Stomach (tissue), 9 donors: ENCODE measurements around the gene KCNJ4. TPM values are rescaled to one million over a fixed set of nuclear protein-coding genes. Genes with fewer than 3 reads are reported as not detected.
"Not testable (repeated sequence)": the region's sequence is repeated elsewhere in the genome, so short reads cannot be mapped to it uniquely, and the experiment has no call there.

Experiments
- DNase-seq, 2 donors: peaks; one replicate each; pipeline versions ENCODE4 v3.0.0 to v3.0.0-alpha.2; 2013 to 2019
- H3K27ac ChIP-seq, 5 donors: fragments of 200-600 bp in 4 of 5; sonication (generic) in 4 of 5; one replicate each; pipeline ENCODE4 v1.5.1; 2013 to 2019; ENCODE audit warnings: mild to moderate bottlenecking in 1 of 5, moderate library complexity in 1 of 5
- H3K27me3 ChIP-seq, 3 donors: fragments of 200-600 bp; sonication (generic); one replicate each; pipeline ENCODE4 v1.5.1; 2017 to 2019; ENCODE audit warnings: mixed run types in 1 of 3
- H3K36me3 ChIP-seq, 4 donors: fragments of 200-600 bp; sonication (generic); 1 replicate in 3 of 4; 2 replicates in 1 of 4; pipeline ENCODE4 v1.5.1; 2016 to 2019
- H3K4me1 ChIP-seq, 4 donors: fragments of 200-600 bp; sonication (generic); one replicate each; pipeline ENCODE4 v1.5.1; 2016 to 2019
- H3K4me3 ChIP-seq, 4 donors: fragments of 200-600 bp; sonication (generic) in 3 of 4; one replicate each; pipeline ENCODE4 v1.5.1; 2016 to 2019; ENCODE audit warnings: mild to moderate bottlenecking in 1 of 4
- H3K9me3 ChIP-seq, 4 donors: fragments of 200-600 bp; sonication (generic); one replicate each; pipeline ENCODE4 v1.5.1; 2016 to 2019
- CTCF ChIP-seq, 7 experiments: fragments of 450-650 bp in 4 of 7; fragments of 200-600 bp in 3 of 7; sonication (generic) in 3 of 7; IDR thresholded peaks; one replicate each; pipeline ENCODE4 v1.5.1; 2016 to 2019; ENCODE audit warnings: antibody characterized with exemption in 7 of 7, control low read depth in 2 of 7, mild to moderate bottlenecking in 1 of 7
- EP300 ChIP-seq: sonication (generic); formaldehyde crosslinking; IDR thresholded peaks from one replicate; pipeline ENCODE4 v1.6.1; 2017; ENCODE audit warnings: antibody characterized with exemption
- POLR2A ChIP-seq, 4 donors: fragments of 450-650 bp; IDR thresholded peaks; one replicate each; pipeline ENCODE4 v1.6.1; 2016; ENCODE audit warnings: antibody characterized with exemption in 4 of 4, control low read depth in 2 of 4, mild to moderate bottlenecking in 1 of 4, moderate library complexity in 1 of 4
- POLR2AphosphoS5 ChIP-seq, 3 donors: sonication (generic); formaldehyde crosslinking; IDR thresholded peaks; one replicate each; pipeline ENCODE4 v1.6.1; 2016; ENCODE audit warnings: antibody characterized with exemption in 3 of 3
- WGBS, 5 donors: extraction: QIAGEN DNeasy Blood & Tissue Kit in 3 of 5; methylation state at CpG; one replicate each; pipeline versions ENCODE4 v1.1.5 to v1.1.7; 2013 to 2018; 5-methylcytosine and 5-hydroxymethylcytosine counted together
- intact Hi-C: fragments of 100-400 bp; cut with DNase I; formaldehyde crosslinking; loops from one replicate; pipeline ENCODE4 v1.15.1; 2023; ENCODE audit warnings: low total_unique reads
- polyA plus RNA-seq, 3 donors: library from polyadenylated mRNA; stranded (reverse); fragments of 200-250 nt; gene quantifications; one replicate each; pipeline ENCODE4 v1.2.3, GENCODE V29; 2013
- total RNA-seq, 5 donors: library from RNA; depleted of rRNA; stranded (reverse); fragments of >200 nt; gene quantifications; one replicate each; pipeline versions ENCODE4 v1.1.0 to v1.2.3, GENCODE V29; 2014 to 2016
- donor health status: healthy with polysubstance abuse.
- donor health status: Bipolar disorder and iron deficiency.
- donor health status: healthy.

The KCNJ4 gene
- total and polyA plus RNA-seq, 8 donors, result not detected

- H3K9me3 ChIP-seq, result no peaks in the 10 kb centered on the region
- H3K4me1 ChIP-seq, result peaks cover 7 to 28% (median 19%) of the 10 kb centered on the region in 4 donors
- intact Hi-C loops, result no loop called here
- H3K4me3 ChIP-seq, result no peak overlapping the region
- TF ChIP-seq POLR2AphosphoS5 (IDR thresholded peaks at IDR 0.05) (no peak), CTCF (IDR thresholded peaks at IDR 0.05) (no peak), EP300 (no peak), POLR2A (IDR thresholded peaks at IDR 0.05) (no peak)
- WGBS, 5 donors, result 81 to 91% (median 88%) methylated on average over 6 to 9 of the region's 9 CpGs
- H3K36me3 ChIP-seq, result no peaks in the 10 kb centered on the region
- H3K27ac ChIP-seq, result no peak overlapping the region
- H3K27me3 ChIP-seq, result peaks cover 0 to 23% (median 0%) of the 10 kb centered on the region in 3 donors
- DNase-seq, result peak in 1 of 2 donors; percentile 10
Measured at GRCh38 chr22:38401336-38402084, 53.5 kb downstream of the KCNJ4 start.

GRCh38 chr22:38400256-38400655 is 54.7 kb downstream of the KCNJ4 start:
- H3K27me3 ChIP-seq, result peaks cover 0 to 23% (median 0%) of the 10 kb centered on the region in 3 donors
- peaks cover 7 to 40% (median 26%) of the 10 kb centered on the region in 4 donors for H3K4me1 ChIP-seq
- H3K9me3 ChIP-seq, DNase-seq, H3K4me3 ChIP-seq, H3K27ac ChIP-seq, H3K36me3 ChIP-seq, intact Hi-C loops: not testable (repeated sequence)
- 9 to 34% (median 13%) methylated on average over 1 to 2 of the region's 2 CpGs for WGBS, 5 donors

GRCh38 chr22:38398609-38399461 is 56.2 kb downstream of the KCNJ4 start:
- intact Hi-C loops, result no loop called here
- Histone ChIP-seq H3K4me1 (peaks cover 7 to 46% (median 30%) of the 10 kb centered on the region in 4 donors), H3K4me3 (peak overlapping the region; percentile 75 to 86 (median 82)), H3K27me3 (peaks cover 0 to 23% (median 0%) of the 10 kb centered on the region in 3 donors), H3K9me3 (no peaks in the 10 kb centered on the region), H3K27ac (peak overlapping the region; percentile 89 to 99 (median 95)), H3K36me3 (no peaks in the 10 kb centered on the region)
- TF ChIP-seq EP300 (no peak), POLR2AphosphoS5 (IDR thresholded peaks at IDR 0.05) (peak in 2 of 3 donors; percentile 40 to 56)
- WGBS, 5 donors, result 0 to 1% (median 0%) methylated on average over 14 to 102 of the region's 102 CpGs
- peak; percentile 92 to 93 for DNase-seq

- Histone ChIP-seq H3K27me3 (peaks cover 0 to 22% (median 0%) of the 10 kb centered on the region in 3 donors), H3K4me1 (peaks cover 7 to 47% (median 32%) of the 10 kb centered on the region in 4 donors), H3K4me3 (peak overlapping the region; percentile 75 to 86 (median 82)), H3K27ac (peak overlapping the region; percentile 89 to 99 (median 95))
- H3K36me3 ChIP-seq, H3K9me3 ChIP-seq, intact Hi-C loops: not testable (repeated sequence)
- 0 to 1% (median 0%) methylated on average over 12 to 48 of the region's 48 CpGs for WGBS, 5 donors
- peak; percentile 78 to 88 for DNase-seq
Measured at GRCh38 chr22:38398181-38398608, 56.8 kb downstream of the KCNJ4 start.

DNA sequence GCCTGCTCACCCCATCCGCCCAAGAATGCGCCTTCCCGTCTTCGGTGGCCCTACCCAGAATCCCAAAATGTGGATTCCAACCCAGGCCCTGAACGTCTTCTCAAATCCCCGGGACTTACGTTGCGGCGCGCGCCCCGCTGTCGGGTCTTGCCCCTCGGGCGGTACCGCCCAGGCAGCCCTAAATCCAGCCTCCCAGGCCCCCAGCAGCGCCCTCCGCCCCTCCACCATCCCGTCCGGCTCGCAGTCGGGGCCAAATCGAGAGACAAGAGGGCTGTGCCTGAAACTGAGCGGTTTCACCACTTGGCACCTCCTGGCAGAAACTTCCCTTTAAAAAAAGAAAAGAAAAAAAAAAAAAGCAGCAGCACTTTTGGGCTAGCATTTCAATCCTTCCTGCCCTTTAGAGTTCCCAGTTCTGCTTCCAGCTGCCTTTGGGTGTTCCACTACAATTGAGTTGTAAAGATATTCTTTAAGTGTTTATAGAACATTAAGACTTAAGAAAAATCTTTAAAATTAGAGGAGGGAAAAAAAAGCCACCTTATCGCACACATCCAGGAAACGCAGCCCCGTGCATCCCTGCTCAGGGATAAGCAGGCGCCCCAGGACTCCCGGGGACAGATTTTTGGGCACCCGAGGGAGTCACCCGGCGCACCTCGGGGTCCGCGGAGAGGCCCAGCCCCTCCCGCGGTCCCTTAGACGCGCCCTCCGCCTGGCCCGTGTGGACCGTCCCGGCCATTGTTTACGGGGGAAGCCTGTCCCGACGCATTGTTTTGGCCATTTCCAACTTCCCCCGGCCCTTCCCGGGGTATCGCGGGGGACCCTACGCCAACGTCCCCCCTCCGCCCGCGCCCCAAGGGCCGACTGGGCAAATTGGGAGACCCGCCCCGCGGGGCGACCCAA is 57.6 kb downstream of the KCNJ4 start:
- Histone ChIP-seq H3K4me3 (peak overlapping the region; percentile 75 to 86 (median 82)), H3K27me3 (peaks cover 0 to 15% (median 0%) of the 10 kb centered on the region in 3 donors), H3K27ac (peak overlapping the region; percentile 89 to 99 (median 95)), H3K36me3 (no peaks in the 10 kb centered on the region), H3K9me3 (no peaks in the 10 kb centered on the region), H3K4me1 (peaks cover 7 to 52% (median 35%) of the 10 kb centered on the region in 4 donors)
- 3 to 14% (median 4%) methylated on average over 44 to 60 of the region's 60 CpGs for WGBS, 5 donors
- intact Hi-C loops, result no loop called here
- peak in 1 of 2 donors; percentile 67 for DNase-seq
- TF ChIP-seq EP300 (no peak), POLR2A (IDR thresholded peaks at IDR 0.05) (no peak), POLR2AphosphoS5 (IDR thresholded peaks at IDR 0.05) (peak in 1 of 3 donors; percentile 8), CTCF (IDR thresholded peaks at IDR 0.05) (no peak)

DNA sequence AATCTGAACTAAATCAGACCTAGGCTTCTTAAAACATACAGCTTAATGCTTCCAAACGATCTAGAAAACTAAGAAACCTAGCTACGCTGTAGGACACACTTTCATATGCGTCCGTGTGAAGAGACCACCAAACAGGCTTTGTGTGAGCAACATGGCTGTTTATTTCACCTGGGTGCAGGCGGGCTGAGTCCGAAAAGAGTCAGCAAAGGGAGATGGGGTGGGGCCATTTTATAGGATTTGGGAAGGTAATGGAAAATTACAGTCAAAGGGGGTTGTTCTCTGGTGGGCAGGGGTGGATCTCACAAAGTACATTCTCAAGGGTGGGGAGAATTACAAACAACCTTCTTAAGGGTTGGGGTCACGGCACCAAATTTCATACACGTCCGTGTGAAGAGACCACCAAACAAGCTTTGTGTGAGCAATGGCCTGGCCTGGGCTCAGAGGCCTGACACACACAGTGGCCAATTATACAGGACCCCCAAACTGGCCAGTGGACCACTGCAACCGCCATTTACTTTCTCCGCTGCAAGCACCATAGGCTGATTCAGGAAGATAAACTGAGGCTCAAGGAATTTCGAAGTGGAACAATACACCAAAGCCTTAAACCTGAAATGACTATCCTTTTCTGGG is 58.4 kb downstream of the KCNJ4 start:
- H3K4me1 ChIP-seq, result peaks cover 7 to 56% (median 35%) of the 10 kb centered on the region in 4 donors
- H3K27me3 ChIP-seq, H3K36me3 ChIP-seq, H3K9me3 ChIP-seq, intact Hi-C loops, DNase-seq: not testable (repeated sequence)
- peak overlapping the region; percentile 75 to 86 (median 82) for H3K4me3 ChIP-seq
- 76 to 80% (median 79%) methylated on average over 10 to 12 of the region's 12 CpGs for WGBS, 5 donors
- H3K27ac ChIP-seq, result peak overlapping the region in 4 of 5 donors; percentile 89 to 97 (median 93)

- H3K27ac ChIP-seq, result peak overlapping the region in 4 of 5 donors; percentile 52 to 97 (median 76)
- H3K4me3 ChIP-seq, H3K36me3 ChIP-seq, intact Hi-C loops, H3K9me3 ChIP-seq, H3K27me3 ChIP-seq, DNase-seq: not testable (repeated sequence)
- peaks cover 7 to 56% (median 35%) of the 10 kb centered on the region in 4 donors for H3K4me1 ChIP-seq
Measured at GRCh38 chr22:38395944-38396343, 59.1 kb downstream of the KCNJ4 start.
